Osteoblast (primary cell): Measurements from ENCODE around the gene FGF1. TPM values are rescaled to one million over a fixed set of nuclear protein-coding genes. Genes with fewer than 3 reads are reported as not detected.

ENCODE experiments used
- DNase-seq: peaks from one replicate; pipeline ENCODE4 v3.0.0; 2011; ENCODE audit warnings: low spot score, mixed read lengths; ENCODE audit not compliant: insufficient read length; ENCODE audit errors: missing footprints
- H2AFZ ChIP-seq: 2 replicates; pipeline ENCODE4 v1.6.0; 2011; ENCODE audit warnings: mild to moderate bottlenecking, low read length
- H3K27ac ChIP-seq: 2 replicates; pipeline ENCODE4 v1.5.1; 2011; ENCODE audit warnings: mild to moderate bottlenecking, low read depth, low read length, moderate library complexity
- H3K27me3 ChIP-seq: 2 replicates; pipeline ENCODE4 v1.6.0; 2012; ENCODE audit warnings: mild to moderate bottlenecking, control low read depth, inconsistent platforms, low read length, moderate library complexity; ENCODE audit not compliant: insufficient read depth
- H3K36me3 ChIP-seq: 2 replicates; pipeline ENCODE4 v1.5.1; 2011; ENCODE audit warnings: mild to moderate bottlenecking, low read length, control low read depth, moderate library complexity; ENCODE audit not compliant: insufficient read depth
- H3K4me1 ChIP-seq: 2 replicates; pipeline ENCODE4 v1.5.1; 2011; ENCODE audit warnings: mild to moderate bottlenecking, low read length, control low read depth, moderate library complexity; ENCODE audit not compliant: insufficient read depth
- H3K4me2 ChIP-seq: 2 replicates; pipeline ENCODE4 v1.6.0; 2011; ENCODE audit warnings: mild to moderate bottlenecking, low read length; ENCODE audit not compliant: insufficient read depth
- H3K4me3 ChIP-seq: fragments of 200-600 bp; sonication (generic); 3 replicates; pipeline ENCODE4 v1.5.1; 2012; ENCODE audit warnings: mild to moderate bottlenecking, low read length, inconsistent platforms; ENCODE audit not compliant: insufficient read depth
- H3K79me2 ChIP-seq: 2 replicates; pipeline ENCODE4 v1.6.0; 2012; ENCODE audit warnings: mild to moderate bottlenecking, low read length, control low read depth, inconsistent platforms; ENCODE audit not compliant: insufficient read depth
- H3K9me3 ChIP-seq: 2 replicates; pipeline ENCODE4 v1.5.1; 2011; ENCODE audit warnings: low read depth, low read length, control low read depth
- H4K20me1 ChIP-seq: 2 replicates; pipeline ENCODE4 v1.6.0; 2012; ENCODE audit warnings: mild to moderate bottlenecking, low read length, control low read depth; ENCODE audit not compliant: insufficient read depth
- total RNA-seq: library from RNA; depleted of rRNA; stranded (reverse); fragments of >200 nt; gene quantifications from 2 replicates; pipeline ENCODE4 v1.2.3, GENCODE V29; 2012
- TF ChIP-seq, protein P1 (sequence below): IDR thresholded peaks from 2 replicates; pipeline ENCODE4 v1.5.1; 2011; ENCODE audit warnings: mild to moderate bottlenecking, low read depth, low read length, moderate library complexity; ENCODE audit errors: extremely low read depth

FGF1 gene
- total RNA-seq, 1 donor, result 4.3 TPM

DNA sequence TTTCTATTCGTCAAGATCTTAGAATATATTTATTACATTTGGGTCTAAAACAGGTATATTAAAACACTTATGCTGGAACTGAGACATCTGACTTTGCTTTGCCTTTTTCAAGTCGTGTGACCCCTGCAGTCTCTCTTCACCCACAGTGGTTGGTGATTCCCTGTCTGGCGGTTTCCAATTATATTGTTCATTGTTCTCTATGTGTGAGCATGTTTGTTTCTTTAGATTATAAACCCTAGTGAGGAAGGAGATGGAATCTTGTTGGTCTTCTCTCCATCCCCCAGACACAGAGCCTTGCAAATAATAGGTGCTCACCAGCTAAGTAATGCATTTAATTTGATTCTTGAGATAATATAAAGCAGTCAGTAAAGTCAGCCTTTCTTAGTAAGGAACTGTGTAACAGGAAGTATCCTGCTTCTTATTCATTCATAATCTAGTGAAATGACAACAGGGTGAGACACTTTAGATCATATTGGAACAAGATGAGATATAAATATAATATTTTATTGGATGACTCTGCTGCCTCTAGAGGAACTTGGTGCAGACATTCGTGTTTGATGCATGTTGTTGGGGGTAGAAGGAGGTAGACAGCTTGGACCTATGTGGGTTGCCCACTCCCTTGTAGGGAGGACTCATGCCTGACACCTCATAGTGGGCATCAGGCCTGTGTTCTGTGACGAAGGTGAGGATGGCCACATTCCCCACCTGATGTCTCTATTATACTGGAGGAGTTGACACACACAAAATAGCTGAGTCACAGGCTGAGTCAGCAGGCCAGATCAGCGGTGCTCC is 88.1 kb downstream of the FGF1 start:
- Histone ChIP-seq H4K20me1 (no peaks in the 10 kb centered on the region), H3K4me3 (peak overlapping the region; percentile 20), H3K36me3 (no peaks in the 10 kb centered on the region), H3K27ac (peak overlapping the region; percentile 60), H2AFZ (peak overlapping the region; percentile 33), H3K4me2 (peak overlapping the region; percentile 63), H3K27me3 (no peaks in the 10 kb centered on the region), H3K79me2 (no peaks in the 10 kb centered on the region), H3K4me1 (peaks cover 33% of the 10 kb centered on the region), H3K9me3 (no peaks in the 10 kb centered on the region)
- TF ChIP-seq, protein P1, sequence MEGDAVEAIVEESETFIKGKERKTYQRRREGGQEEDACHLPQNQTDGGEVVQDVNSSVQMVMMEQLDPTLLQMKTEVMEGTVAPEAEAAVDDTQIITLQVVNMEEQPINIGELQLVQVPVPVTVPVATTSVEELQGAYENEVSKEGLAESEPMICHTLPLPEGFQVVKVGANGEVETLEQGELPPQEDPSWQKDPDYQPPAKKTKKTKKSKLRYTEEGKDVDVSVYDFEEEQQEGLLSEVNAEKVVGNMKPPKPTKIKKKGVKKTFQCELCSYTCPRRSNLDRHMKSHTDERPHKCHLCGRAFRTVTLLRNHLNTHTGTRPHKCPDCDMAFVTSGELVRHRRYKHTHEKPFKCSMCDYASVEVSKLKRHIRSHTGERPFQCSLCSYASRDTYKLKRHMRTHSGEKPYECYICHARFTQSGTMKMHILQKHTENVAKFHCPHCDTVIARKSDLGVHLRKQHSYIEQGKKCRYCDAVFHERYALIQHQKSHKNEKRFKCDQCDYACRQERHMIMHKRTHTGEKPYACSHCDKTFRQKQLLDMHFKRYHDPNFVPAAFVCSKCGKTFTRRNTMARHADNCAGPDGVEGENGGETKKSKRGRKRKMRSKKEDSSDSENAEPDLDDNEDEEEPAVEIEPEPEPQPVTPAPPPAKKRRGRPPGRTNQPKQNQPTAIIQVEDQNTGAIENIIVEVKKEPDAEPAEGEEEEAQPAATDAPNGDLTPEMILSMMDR, result peak; percentile 44
- no peak for DNase-seq

- Histone ChIP-seq H3K27me3 (no peaks in the 10 kb centered on the region), H3K4me1 (peaks cover 33% of the 10 kb centered on the region), H3K27ac (peak overlapping the region; percentile 60), H3K4me2 (no peak overlapping the region), H4K20me1 (no peaks in the 10 kb centered on the region), H3K36me3 (no peaks in the 10 kb centered on the region), H3K79me2 (no peaks in the 10 kb centered on the region), H3K9me3 (no peaks in the 10 kb centered on the region), H3K4me3 (no peak overlapping the region), H2AFZ (no peak overlapping the region)
- DNase-seq, result no peak
- TF ChIP-seq, protein P1, result no peak
These were observed 88.9 kb downstream of the FGF1 start for GRCh38 chr5:142597025-142597424.

GRCh38 chr5:142592365-142592764 is 93.5 kb downstream of the FGF1 start:
- Histone ChIP-seq H3K4me3 (no peak overlapping the region), H3K27me3 (no peaks in the 10 kb centered on the region), H3K27ac (no peak overlapping the region), H3K36me3 (no peaks in the 10 kb centered on the region), H2AFZ (no peak overlapping the region), H3K9me3 (no peaks in the 10 kb centered on the region), H3K79me2 (no peaks in the 10 kb centered on the region), H4K20me1 (no peaks in the 10 kb centered on the region), H3K4me2 (no peak overlapping the region), H3K4me1 (peaks cover 2% of the 10 kb centered on the region)
- TF ChIP-seq, protein P1, result no peak
- no peak for DNase-seq

- Histone ChIP-seq H3K36me3 (no peaks in the 10 kb centered on the region), H3K27ac (no peak overlapping the region), H3K4me2 (no peak overlapping the region), H3K27me3 (no peaks in the 10 kb centered on the region), H2AFZ (no peak overlapping the region), H4K20me1 (no peaks in the 10 kb centered on the region), H3K9me3 (no peaks in the 10 kb centered on the region), H3K79me2 (no peaks in the 10 kb centered on the region), H3K4me3 (no peak overlapping the region), H3K4me1 (no peaks in the 10 kb centered on the region)
- TF ChIP-seq, protein P1, result no peak
- DNase-seq, result no peak
These were observed 95.2 kb downstream of the FGF1 start for GRCh38 chr5:142590451-142591231.
